Measurements from ENCODE around the gene PTER.

GRCh38 chr10:16439295-16439694 lies 2.5 kb downstream of the PTER start:
- TF ChIP-seq CTCF (IDR thresholded peaks at IDR 0.05): no peak
- no peak for TF ChIP-seq POLR2A (IDR thresholded peaks at IDR 0.05)
